A673 (cell line): ENCODE data around the gene SMAP2.

Experiments
- EZH2 ChIP-seq: fragments of 200-600 bp; sonication (generic); IDR thresholded peaks from 2 replicates; pipeline ENCODE4 v1.6.1; 2017; ENCODE audit warnings: borderline replicate concordance, low read depth, mild to moderate bottlenecking, mixed read lengths, antibody characterized with exemption, low read length; ENCODE audit not compliant: poor library complexity, severe bottlenecking
- TF ChIP-seq, protein P1 (sequence below): fragments of 300-800, 200-600 bp; sonication (generic); conservative IDR thresholded peaks from 2 replicates; pipeline ENCODE4 v1.5.1; 2017; ENCODE audit warnings: low read depth, mild to moderate bottlenecking, antibody characterized with exemption, low read length, moderate library complexity, mixed read lengths

DNA sequence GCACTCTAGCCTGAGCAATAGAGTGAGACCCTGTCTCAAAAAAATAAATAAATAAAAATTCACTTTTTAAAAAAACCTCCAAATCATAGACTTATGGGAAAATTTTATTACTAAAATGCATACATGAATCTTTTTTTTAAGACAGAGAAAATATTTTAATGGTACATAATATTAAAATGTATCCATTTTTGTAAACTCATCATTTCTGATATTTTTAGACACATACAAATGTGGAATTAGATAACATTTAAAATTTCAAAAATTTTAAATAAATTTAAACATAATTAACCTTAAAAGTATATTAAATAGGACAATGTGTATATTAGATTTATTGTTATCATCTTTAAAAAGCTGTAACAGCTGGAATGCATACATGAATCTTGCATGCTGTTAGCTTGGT, 33.9 kb downstream of the SMAP2 start:
- TF ChIP-seq, protein P1, sequence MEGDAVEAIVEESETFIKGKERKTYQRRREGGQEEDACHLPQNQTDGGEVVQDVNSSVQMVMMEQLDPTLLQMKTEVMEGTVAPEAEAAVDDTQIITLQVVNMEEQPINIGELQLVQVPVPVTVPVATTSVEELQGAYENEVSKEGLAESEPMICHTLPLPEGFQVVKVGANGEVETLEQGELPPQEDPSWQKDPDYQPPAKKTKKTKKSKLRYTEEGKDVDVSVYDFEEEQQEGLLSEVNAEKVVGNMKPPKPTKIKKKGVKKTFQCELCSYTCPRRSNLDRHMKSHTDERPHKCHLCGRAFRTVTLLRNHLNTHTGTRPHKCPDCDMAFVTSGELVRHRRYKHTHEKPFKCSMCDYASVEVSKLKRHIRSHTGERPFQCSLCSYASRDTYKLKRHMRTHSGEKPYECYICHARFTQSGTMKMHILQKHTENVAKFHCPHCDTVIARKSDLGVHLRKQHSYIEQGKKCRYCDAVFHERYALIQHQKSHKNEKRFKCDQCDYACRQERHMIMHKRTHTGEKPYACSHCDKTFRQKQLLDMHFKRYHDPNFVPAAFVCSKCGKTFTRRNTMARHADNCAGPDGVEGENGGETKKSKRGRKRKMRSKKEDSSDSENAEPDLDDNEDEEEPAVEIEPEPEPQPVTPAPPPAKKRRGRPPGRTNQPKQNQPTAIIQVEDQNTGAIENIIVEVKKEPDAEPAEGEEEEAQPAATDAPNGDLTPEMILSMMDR: no peak
- TF ChIP-seq EZH2: no peak
